ENCODE results near the gene AATK. TPM values are rescaled to one million over a fixed set of nuclear protein-coding genes. Genes with fewer than 3 reads are reported as not detected.
"Not testable (repeated sequence)": the region's sequence is repeated elsewhere in the genome, so short reads cannot be mapped to it uniquely, and the experiment has no call there.

Gene AATK
- total RNA-seq, 4 donors from 2014 or later: 23.9 to 190 (median 123) TPM

- H3K27ac ChIP-seq: peak overlapping the region in 1 of 4 donors; percentile 1
Observed at GRCh38 chr17:81082177-81083073, 83.6 kb downstream of the AATK start.

DNA sequence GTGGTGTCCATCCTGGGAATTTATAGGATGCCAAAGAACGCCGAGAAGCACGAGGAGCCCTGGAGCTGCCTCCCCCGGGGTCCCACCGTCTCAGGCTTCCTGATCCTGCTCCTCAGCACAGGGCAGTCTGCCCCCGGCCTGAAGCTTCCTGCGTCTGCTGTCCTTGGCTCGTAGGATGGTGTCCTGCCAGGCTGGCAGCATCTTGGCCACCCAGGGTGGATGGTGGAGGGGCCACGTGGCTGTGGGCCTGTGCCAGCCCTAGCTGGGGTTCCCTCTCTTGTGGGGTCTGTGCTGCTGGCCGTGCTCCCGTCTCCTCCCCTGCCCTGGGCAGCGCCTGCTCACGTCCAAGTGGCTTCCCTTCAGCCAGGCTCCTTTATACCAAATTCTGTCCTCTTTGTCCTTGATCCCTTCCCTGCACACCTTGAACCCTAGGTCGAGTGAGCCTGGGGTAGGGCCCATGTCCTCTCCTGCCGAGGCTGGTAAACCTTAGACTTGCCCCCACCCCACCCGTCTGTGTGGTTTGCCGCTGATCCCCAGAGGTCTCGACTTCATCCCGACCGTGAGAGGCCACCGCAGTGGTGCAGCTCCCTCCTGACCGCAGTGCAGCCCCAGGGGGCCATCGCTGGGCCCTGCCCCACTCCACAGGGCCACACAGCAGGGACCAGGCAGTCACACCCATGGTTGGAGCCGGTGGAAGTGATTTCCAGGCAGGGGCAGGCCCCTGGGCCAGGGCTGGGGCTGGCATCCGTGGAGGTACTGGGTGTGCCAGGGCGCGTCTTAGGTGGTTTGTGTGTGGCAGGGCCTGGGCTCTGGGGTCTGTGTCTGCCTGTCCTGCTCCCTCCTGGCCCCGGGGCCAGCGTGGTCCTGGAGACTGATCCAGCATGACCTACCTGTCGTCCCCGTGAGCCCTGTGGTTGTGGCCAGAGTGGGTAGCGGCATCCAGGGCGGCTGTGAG is 84.5 kb downstream of the AATK start:
- Histone ChIP-seq H3K9me3 (no peaks in the 10 kb centered on the region), H3K27ac (no peak overlapping the region), H3K4me1 (no peaks in the 10 kb centered on the region), H3K36me3 (peaks cover 0 to 8% (median 0%) of the 10 kb centered on the region in 3 donors), H3K4me3 (no peak overlapping the region), H3K27me3 (no peaks in the 10 kb centered on the region)
- DNase-seq: no peak
- TF ChIP-seq, protein P1, sequence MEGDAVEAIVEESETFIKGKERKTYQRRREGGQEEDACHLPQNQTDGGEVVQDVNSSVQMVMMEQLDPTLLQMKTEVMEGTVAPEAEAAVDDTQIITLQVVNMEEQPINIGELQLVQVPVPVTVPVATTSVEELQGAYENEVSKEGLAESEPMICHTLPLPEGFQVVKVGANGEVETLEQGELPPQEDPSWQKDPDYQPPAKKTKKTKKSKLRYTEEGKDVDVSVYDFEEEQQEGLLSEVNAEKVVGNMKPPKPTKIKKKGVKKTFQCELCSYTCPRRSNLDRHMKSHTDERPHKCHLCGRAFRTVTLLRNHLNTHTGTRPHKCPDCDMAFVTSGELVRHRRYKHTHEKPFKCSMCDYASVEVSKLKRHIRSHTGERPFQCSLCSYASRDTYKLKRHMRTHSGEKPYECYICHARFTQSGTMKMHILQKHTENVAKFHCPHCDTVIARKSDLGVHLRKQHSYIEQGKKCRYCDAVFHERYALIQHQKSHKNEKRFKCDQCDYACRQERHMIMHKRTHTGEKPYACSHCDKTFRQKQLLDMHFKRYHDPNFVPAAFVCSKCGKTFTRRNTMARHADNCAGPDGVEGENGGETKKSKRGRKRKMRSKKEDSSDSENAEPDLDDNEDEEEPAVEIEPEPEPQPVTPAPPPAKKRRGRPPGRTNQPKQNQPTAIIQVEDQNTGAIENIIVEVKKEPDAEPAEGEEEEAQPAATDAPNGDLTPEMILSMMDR (IDR thresholded peaks at IDR 0.05): no peak
- TF ChIP-seq POLR2A (IDR thresholded peaks at IDR 0.05): no peak

More at GRCh38 chr17:81082177-81083073, 83.6 kb downstream of the AATK start:
- Histone ChIP-seq H3K4me3 (no peak overlapping the region), H3K9me3 (no peaks in the 10 kb centered on the region), H3K36me3 (peaks cover 0 to 14% (median 0%) of the 10 kb centered on the region in 3 donors), H3K27me3 (no peaks in the 10 kb centered on the region), H3K4me1 (no peaks in the 10 kb centered on the region)
- TF ChIP-seq POLR2A (IDR thresholded peaks at IDR 0.05): no peak
- TF ChIP-seq, protein P1 (IDR thresholded peaks at IDR 0.05): no peak
- no peak for DNase-seq

GRCh38 chr17:81080019-81080418 is 86.0 kb downstream of the AATK start:
- Histone ChIP-seq H3K36me3 (peaks cover 0 to 1% (median 0%) of the 10 kb centered on the region in 3 donors), H3K9me3 (no peaks in the 10 kb centered on the region), H3K27me3 (no peaks in the 10 kb centered on the region), H3K4me3 (no peak overlapping the region), H3K4me1 (no peaks in the 10 kb centered on the region), H3K27ac (no peak overlapping the region)
- no peak for DNase-seq
- TF ChIP-seq POLR2A (IDR thresholded peaks at IDR 0.05): no peak
- TF ChIP-seq, protein P1 (IDR thresholded peaks at IDR 0.05): no peak

DNA sequence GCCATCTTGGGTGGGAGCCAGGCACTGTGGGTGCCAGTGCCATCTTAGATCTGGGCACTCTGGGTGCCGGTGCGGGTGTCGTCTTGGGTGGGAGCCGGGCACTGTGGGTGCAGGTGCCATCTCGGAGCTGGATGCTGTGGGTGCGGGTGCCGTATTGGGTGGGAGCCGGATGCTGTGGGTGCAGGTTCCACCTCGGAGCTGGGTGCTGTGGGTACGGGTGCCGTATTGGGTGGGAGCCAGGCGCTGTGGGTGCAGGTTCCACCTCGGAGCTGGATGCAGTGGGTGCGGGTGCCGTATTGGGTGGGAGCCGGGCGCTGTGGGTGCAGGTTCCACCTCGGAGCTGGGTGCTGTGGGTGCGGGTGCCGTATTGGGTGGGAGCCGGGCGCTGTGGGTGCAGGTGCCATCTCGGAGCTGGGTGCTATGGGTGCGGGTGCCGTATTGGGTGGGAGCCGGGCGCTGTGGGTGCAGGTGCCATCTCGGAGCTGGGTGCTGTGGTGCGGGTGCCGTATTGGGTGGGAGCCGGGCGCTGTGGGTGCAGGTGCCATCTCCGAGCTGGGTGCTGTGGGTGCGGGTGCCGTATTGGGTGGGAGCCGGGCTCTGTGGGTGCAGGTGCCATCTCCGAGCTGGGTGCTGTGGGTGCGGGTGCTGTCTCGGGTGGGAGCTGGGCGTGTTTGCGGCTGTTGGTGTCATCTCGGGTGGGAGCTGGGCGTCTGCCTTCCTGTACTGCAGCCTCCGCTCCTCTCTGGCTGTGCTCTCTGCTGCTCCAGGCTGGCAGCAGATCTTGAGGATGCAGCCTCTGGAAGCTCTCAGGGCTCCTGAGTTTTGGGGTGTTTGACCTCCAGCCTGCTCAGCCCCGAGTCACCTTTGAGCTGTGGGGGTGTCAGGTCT is 87.8 kb downstream of the AATK start:
- not testable (repeated sequence) for H3K4me1 ChIP-seq, H3K27ac ChIP-seq, H3K27me3 ChIP-seq, H3K36me3 ChIP-seq, DNase-seq, H3K4me3 ChIP-seq, H3K9me3 ChIP-seq

DNA sequence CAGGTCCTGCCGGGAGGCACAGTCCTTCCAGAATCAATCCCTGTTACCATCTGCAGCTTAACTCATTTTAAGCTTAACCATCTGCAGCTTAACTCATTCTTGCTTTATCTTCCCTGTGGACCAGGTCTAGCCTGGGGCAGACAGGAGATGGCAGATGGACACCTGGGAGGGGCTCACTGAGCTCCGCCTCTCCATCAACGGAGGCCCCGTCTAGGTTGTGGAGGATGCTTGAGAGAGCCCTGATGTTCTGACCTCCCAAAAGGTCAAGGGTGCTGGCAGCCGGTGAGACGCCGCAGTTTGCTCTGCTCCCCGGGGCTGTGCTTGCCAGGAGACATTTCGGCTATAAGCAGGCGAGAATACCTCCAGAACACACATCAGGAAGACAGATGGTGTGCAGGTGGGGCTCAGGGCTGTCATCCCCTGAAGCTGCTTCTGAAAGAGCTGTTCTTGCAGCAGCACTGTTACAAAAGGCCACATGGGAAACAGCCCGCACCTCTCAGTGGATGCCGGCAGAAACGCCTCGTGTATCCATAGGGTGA is 89.8 kb downstream of the AATK start:
- no peaks in the 10 kb centered on the region for H3K9me3 ChIP-seq
- H3K27ac ChIP-seq: no peak overlapping the region
- no peak overlapping the region for H3K4me3 ChIP-seq
- TF ChIP-seq, protein P1 (IDR thresholded peaks at IDR 0.05): no peak
- TF ChIP-seq POLR2A (IDR thresholded peaks at IDR 0.05): no peak
- no peaks in the 10 kb centered on the region for H3K36me3 ChIP-seq
- no peaks in the 10 kb centered on the region for H3K27me3 ChIP-seq
- no peak for DNase-seq
- no peaks in the 10 kb centered on the region for H3K4me1 ChIP-seq
